GM23338 (cell line): ENCODE data around the gene GPC6. TPM values are rescaled to one million over a fixed set of nuclear protein-coding genes. Genes with fewer than 3 reads are reported as not detected.

Source experiments
- ATAC-seq: fragments of 200-7000 bp; cut with Tn5 transposase; 3 replicates; pipeline ENCODE4 v1.9.1; 2020
- DNase-seq: peaks from one replicate; pipeline ENCODE4 v3.0.0-alpha.2; 2015; ENCODE audit warnings: low spot score
- H2AFZ ChIP-seq: fragments of 200-600 bp; sonication (generic); 2 replicates; pipeline ENCODE4 v1.8.0; 2016; ENCODE audit warnings: antibody characterized with exemption, mild to moderate bottlenecking, moderate library complexity
- H3F3A ChIP-seq: fragments of 200-600 bp; sonication (generic); replicated peaks from 2 replicates; pipeline ENCODE4 v1.8.0; 2017; ENCODE audit warnings: antibody characterized with exemption, mixed run types, low read depth
- H3K27ac ChIP-seq: fragments of 200-600 bp; sonication (generic); 2 replicates; pipeline ENCODE4 v1.6.1; 2016; ENCODE audit warnings: low read depth
- H3K27me3 ChIP-seq: fragments of 200-600 bp; sonication (generic); 2 replicates; pipeline ENCODE4 v1.8.0; 2016; ENCODE audit warnings: mild to moderate bottlenecking, mixed run types, moderate library complexity; ENCODE audit not compliant: insufficient read depth
- H3K36me3 ChIP-seq: fragments of 200-600 bp; sonication (generic); 2 replicates; pipeline ENCODE4 v1.8.0; 2016; ENCODE audit warnings: mild to moderate bottlenecking; ENCODE audit not compliant: insufficient read depth
- H3K4me1 ChIP-seq: fragments of 200-600 bp; sonication (generic); 2 replicates; pipeline ENCODE4 v1.8.0; 2016; ENCODE audit warnings: mild to moderate bottlenecking, moderate library complexity; ENCODE audit not compliant: insufficient read depth
- H3K4me2 ChIP-seq: fragments of 200-600 bp; sonication (generic); 2 replicates; pipeline ENCODE4 v1.7.1; 2017; ENCODE audit warnings: mixed run types
- H3K4me3 ChIP-seq: fragments of 200-600 bp; sonication (generic); 2 replicates; pipeline ENCODE4 v1.6.1; 2016; ENCODE audit warnings: mixed run types
- H3K79me2 ChIP-seq: fragments of 200-600 bp; sonication (generic); replicated peaks from 2 replicates; pipeline ENCODE4 v1.8.0; 2017; ENCODE audit warnings: mild to moderate bottlenecking; ENCODE audit not compliant: insufficient read depth
- H3K9me2 ChIP-seq: fragments of 200-600 bp; sonication (generic); 2 replicates; pipeline ENCODE4 v1.8.0; 2017; ENCODE audit not compliant: insufficient read depth
- H4K20me1 ChIP-seq: fragments of 200-600 bp; sonication (generic); replicated peaks from 2 replicates; pipeline ENCODE4 v1.8.0; 2017; ENCODE audit warnings: mild to moderate bottlenecking; ENCODE audit not compliant: insufficient read depth
- H3K27ac Mint-ChIP-seq: 2 replicates; pipeline ENCODE4 v1.8.0; 2020; ENCODE audit warnings: inconsistent platforms, mild to moderate bottlenecking, moderate library complexity, mixed read lengths
- H3K27me3 Mint-ChIP-seq: 3 replicates; pipeline ENCODE4 v1.8.0; 2022; ENCODE audit warnings: low read depth, mild to moderate bottlenecking, moderate library complexity, mixed read lengths, inconsistent platforms; ENCODE audit not compliant: insufficient read depth, poor library complexity
- H3K36me3 Mint-ChIP-seq: 3 replicates; pipeline ENCODE4 v1.8.0; 2021; ENCODE audit warnings: low read depth, mild to moderate bottlenecking, inconsistent platforms, moderate library complexity, mixed read lengths
- H3K4me1 Mint-ChIP-seq: 3 replicates; pipeline ENCODE4 v1.8.0; 2020; ENCODE audit warnings: mild to moderate bottlenecking, inconsistent platforms, mixed read lengths
- H3K4me3 Mint-ChIP-seq: 3 replicates; pipeline ENCODE4 v1.8.0; 2021; ENCODE audit warnings: moderate library complexity, mild to moderate bottlenecking, inconsistent platforms, mixed read lengths
- H3K9me3 Mint-ChIP-seq: 3 replicates; pipeline ENCODE4 v1.8.0; 2020; ENCODE audit warnings: moderate library complexity, mild to moderate bottlenecking, inconsistent platforms, mixed read lengths
- CREB1 ChIP-seq: fragments of 250-450 bp; sonication (Bioruptor Pico); IDR thresholded peaks from 2 replicates; pipeline ENCODE4 v1.5.0; 2020; ENCODE audit warnings: low read depth, mild to moderate bottlenecking, moderate library complexity
- CTCF ChIP-seq, 2 experiments: fragments of 200-600 bp in 1 of 2; sonication (generic) in 1 of 2; conservative IDR thresholded peaks; 2 replicates each; pipeline versions ENCODE4 v1.5.1 to v1.6.1; 2016 to 2017; ENCODE audit warnings: antibody characterized with exemption in 2 of 2, low read depth in 2 of 2, mild to moderate bottlenecking in 2 of 2, moderate library complexity in 1 of 2
- ETS1 ChIP-seq: IDR thresholded peaks from 2 replicates; pipeline ENCODE4 v1.6.1; 2016; ENCODE audit warnings: antibody characterized with exemption
- EZH2 ChIP-seq: fragments of 200-600 bp; sonication (generic); IDR thresholded peaks from one replicate; pipeline ENCODE4 v1.8.0; 2017; ENCODE audit warnings: antibody characterized with exemption, mild to moderate bottlenecking, low read depth; ENCODE audit not compliant: unreplicated experiment
- EZH2phosphoT487 ChIP-seq: fragments of 200-600 bp; sonication (generic); IDR thresholded peaks from one replicate; pipeline ENCODE4 v1.8.1; 2018; ENCODE audit warnings: antibody characterized with exemption; ENCODE audit not compliant: unreplicated experiment
- JUNB ChIP-seq: IDR thresholded peaks from one replicate; pipeline ENCODE4 v1.6.1; 2016; ENCODE audit warnings: antibody characterized with exemption; ENCODE audit not compliant: unreplicated experiment
- NANOG ChIP-seq: IDR thresholded peaks from 2 replicates; pipeline ENCODE4 v1.6.1; 2016; ENCODE audit warnings: antibody characterized with exemption, borderline replicate concordance
- POLR2AphosphoS5 ChIP-seq: IDR thresholded peaks from 2 replicates; pipeline ENCODE4 v1.6.1; 2016; ENCODE audit warnings: antibody characterized with exemption, low read depth
- STAT1 ChIP-seq: IDR thresholded peaks from one replicate; pipeline ENCODE4 v1.6.1; 2016; ENCODE audit warnings: antibody characterized with exemption; ENCODE audit not compliant: unreplicated experiment
- ZNF114 ChIP-seq: fragments of 250-450 bp; sonication (Bioruptor Pico); IDR thresholded peaks from 2 replicates; pipeline ENCODE4 v1.5.0; 2020; ENCODE audit warnings: mild to moderate bottlenecking, moderate library complexity
- ZNF331 ChIP-seq: fragments of 250-450 bp; sonication (Bioruptor Pico); IDR thresholded peaks from 2 replicates; pipeline ENCODE4 v1.5.0; 2020; ENCODE audit warnings: low read depth, mild to moderate bottlenecking, moderate library complexity
- ZNF462 ChIP-seq: fragments of 250-450 bp; sonication (Bioruptor Pico); IDR thresholded peaks from 2 replicates; pipeline ENCODE4 v1.5.0; 2020; ENCODE audit warnings: mild to moderate bottlenecking, moderate library complexity
- polyA plus RNA-seq: library from polyadenylated mRNA; unstranded; fragments of >200 nt; fragmentation: Nextera tagmentation; extraction: Ambion mirVana; gene quantifications from 2 replicates; pipeline ENCODE4 v1.2.1, GENCODE V29; 2016
- total RNA-seq: library from RNA; depleted of rRNA; stranded (reverse); fragments of >200 nt; shearing (Covaris generic); gene quantifications from 2 replicates; pipeline ENCODE4 v1.2.3, GENCODE V29; 2014
- TF ChIP-seq, protein P1 (sequence below): IDR thresholded peaks from one replicate; pipeline ENCODE4 v1.6.1; 2018; ENCODE audit warnings: antibody characterized with exemption; ENCODE audit not compliant: unreplicated experiment

GPC6 gene
- total and polyA plus RNA-seq, 2 experiments from 2014 or later, result 6.4 to 28.6 TPM

- Histone ChIP-seq H3K4me3 (no peak overlapping the region), H3K9me2 (no peaks in the 10 kb centered on the region), H3F3A (no peaks in the 10 kb centered on the region), H3K79me2 (no peaks in the 10 kb centered on the region), H3K4me1 (peaks cover 11% of the 10 kb centered on the region; the same call in 1 of the 2 replicates), H2AFZ (no peak overlapping the region), H3K27me3 (peaks cover 10% of the 10 kb centered on the region; the same call in 1 of the 2 replicates), H3K4me2 (no peak overlapping the region), H3K27ac (no peak overlapping the region), H4K20me1 (no peaks in the 10 kb centered on the region), H3K36me3 (no peaks in the 10 kb centered on the region)
- peaks cover 7% of the 10 kb centered on the region; the same call in 1 of the 3 replicates for H3K9me3 Mint-ChIP-seq
- H3K4me1 Mint-ChIP-seq, result peaks cover 14% of the 10 kb centered on the region; the same call in 2 of the 3 replicates
- no peak overlapping the region for H3K4me3 Mint-ChIP-seq
- no peak overlapping the region for H3K27ac Mint-ChIP-seq
- DNase-seq (no peak), ATAC-seq (no peak)
- H3K36me3 Mint-ChIP-seq, result peaks cover 9% of the 10 kb centered on the region; the same call in 2 of the 3 replicates
- TF ChIP-seq STAT1 (no peak), POLR2AphosphoS5 (no peak), JUNB (no peak), EZH2phosphoT487 (no peak), CREB1 (CRISPR knock-in tag) (no peak), ZNF462 (CRISPR knock-in tag) (no peak), NANOG (no peak), ETS1 (no peak), ZNF114 (no peak), CTCF (conservative IDR thresholded peaks at IDR 0.05; ENCODE audit: low read depth in 2 of 2) (no peak), ZNF331 (CRISPR knock-in tag) (no peak), EZH2 (no peak)
- TF ChIP-seq, protein P1, sequence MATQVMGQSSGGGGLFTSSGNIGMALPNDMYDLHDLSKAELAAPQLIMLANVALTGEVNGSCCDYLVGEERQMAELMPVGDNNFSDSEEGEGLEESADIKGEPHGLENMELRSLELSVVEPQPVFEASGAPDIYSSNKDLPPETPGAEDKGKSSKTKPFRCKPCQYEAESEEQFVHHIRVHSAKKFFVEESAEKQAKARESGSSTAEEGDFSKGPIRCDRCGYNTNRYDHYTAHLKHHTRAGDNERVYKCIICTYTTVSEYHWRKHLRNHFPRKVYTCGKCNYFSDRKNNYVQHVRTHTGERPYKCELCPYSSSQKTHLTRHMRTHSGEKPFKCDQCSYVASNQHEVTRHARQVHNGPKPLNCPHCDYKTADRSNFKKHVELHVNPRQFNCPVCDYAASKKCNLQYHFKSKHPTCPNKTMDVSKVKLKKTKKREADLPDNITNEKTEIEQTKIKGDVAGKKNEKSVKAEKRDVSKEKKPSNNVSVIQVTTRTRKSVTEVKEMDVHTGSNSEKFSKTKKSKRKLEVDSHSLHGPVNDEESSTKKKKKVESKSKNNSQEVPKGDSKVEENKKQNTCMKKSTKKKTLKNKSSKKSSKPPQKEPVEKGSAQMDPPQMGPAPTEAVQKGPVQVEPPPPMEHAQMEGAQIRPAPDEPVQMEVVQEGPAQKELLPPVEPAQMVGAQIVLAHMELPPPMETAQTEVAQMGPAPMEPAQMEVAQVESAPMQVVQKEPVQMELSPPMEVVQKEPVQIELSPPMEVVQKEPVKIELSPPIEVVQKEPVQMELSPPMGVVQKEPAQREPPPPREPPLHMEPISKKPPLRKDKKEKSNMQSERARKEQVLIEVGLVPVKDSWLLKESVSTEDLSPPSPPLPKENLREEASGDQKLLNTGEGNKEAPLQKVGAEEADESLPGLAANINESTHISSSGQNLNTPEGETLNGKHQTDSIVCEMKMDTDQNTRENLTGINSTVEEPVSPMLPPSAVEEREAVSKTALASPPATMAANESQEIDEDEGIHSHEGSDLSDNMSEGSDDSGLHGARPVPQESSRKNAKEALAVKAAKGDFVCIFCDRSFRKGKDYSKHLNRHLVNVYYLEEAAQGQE, result no peak
- peaks cover 12% of the 10 kb centered on the region for H3K27me3 Mint-ChIP-seq
Measured at GRCh38 chr13:93981426-93981977, 754.9 kb downstream of the GPC6 start.
